Progenitor cell of endocrine pancreas (in vitro differentiated cells): Measurements from ENCODE around the gene LRIG1. TPM values are rescaled to one million over a fixed set of nuclear protein-coding genes. Genes with fewer than 3 reads are reported as not detected.

Source experiments
- DNase-seq: peaks from one replicate; pipeline ENCODE4 v3.0.0; 2021; ENCODE audit warnings: low spot score; ENCODE audit not compliant: unreplicated experiment
- H3K27ac Mint-ChIP-seq: 2 replicates; pipeline ENCODE4 v1.8.0; 2021; ENCODE audit warnings: mild to moderate bottlenecking, moderate library complexity, mixed read lengths
- H3K27me3 Mint-ChIP-seq: 2 replicates; pipeline ENCODE4 v1.8.0; 2021; ENCODE audit warnings: mixed read lengths
- H3K36me3 Mint-ChIP-seq: 2 replicates; pipeline ENCODE4 v1.8.0; 2022; ENCODE audit warnings: mixed read lengths; ENCODE audit not compliant: insufficient read depth
- H3K4me1 Mint-ChIP-seq: 2 replicates; pipeline ENCODE4 v1.8.0; 2021; ENCODE audit warnings: low read depth, mixed read lengths
- H3K4me3 Mint-ChIP-seq: 2 replicates; pipeline ENCODE4 v1.8.0; 2021; ENCODE audit warnings: low read depth, mild to moderate bottlenecking, moderate library complexity, mixed read lengths
- H3K9me3 Mint-ChIP-seq: 2 replicates; pipeline ENCODE4 v1.8.0; 2021; ENCODE audit warnings: low read depth, mixed read lengths
- CTCF ChIP-seq: fragments of 200-600 bp; sonication (generic); IDR thresholded peaks from one replicate; pipeline ENCODE4 v1.5.0; 2021; ENCODE audit warnings: antibody characterized with exemption, mild to moderate bottlenecking; ENCODE audit not compliant: unreplicated experiment
- total RNA-seq: library from RNA; stranded (reverse); gene quantifications from 2 replicates; pipeline ENCODE4 v1.2.1, GENCODE V29; 2021

Gene LRIG1
- total RNA-seq, 1 donor from 2014 or later: 31.4 TPM

- H3K27ac Mint-ChIP-seq: peak overlapping the region; percentile 85
These were observed 23.9 kb downstream of the LRIG1 start for GRCh38 chr3:66476852-66477381.

DNA sequence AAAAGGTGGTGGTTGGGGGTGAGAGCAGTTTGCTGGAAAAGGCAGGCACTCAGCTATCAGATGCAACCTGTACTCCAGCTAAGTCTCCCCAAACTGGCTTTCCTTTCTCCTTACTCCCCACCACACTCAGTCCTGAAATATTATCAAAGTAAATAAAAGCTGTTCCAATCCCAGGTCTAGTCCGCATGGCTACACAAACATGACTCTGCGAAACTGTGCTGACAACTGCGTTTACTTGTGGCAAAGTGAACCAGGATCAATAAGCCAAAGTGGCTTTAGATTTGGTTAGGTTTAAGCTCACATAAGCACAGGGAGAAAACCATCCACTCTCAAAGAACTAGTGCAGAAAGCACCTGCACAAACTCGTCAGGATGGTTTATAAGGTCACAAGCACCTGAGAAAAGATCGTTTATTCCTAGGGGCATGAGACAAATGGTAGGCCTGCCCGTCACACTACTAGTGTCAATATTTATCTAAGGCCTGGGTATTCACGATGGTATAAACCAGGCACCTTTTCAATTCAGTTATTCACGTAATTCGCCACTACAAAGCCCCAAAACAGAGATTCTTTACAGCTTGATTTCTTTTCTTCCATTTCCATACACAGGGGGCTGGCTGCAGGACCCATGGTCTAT is 25.3 kb downstream of the LRIG1 start:
- H3K4me1 Mint-ChIP-seq: peaks cover 33% of the 10 kb centered on the region
- no peak for TF ChIP-seq CTCF
- no peak overlapping the region for H3K4me3 Mint-ChIP-seq
- no peak for DNase-seq
- no peaks in the 10 kb centered on the region for H3K27me3 Mint-ChIP-seq
- no peak overlapping the region for H3K27ac Mint-ChIP-seq
- H3K9me3 Mint-ChIP-seq: no peaks in the 10 kb centered on the region
- H3K36me3 Mint-ChIP-seq: no peaks in the 10 kb centered on the region

More at GRCh38 chr3:66476852-66477381, 23.9 kb downstream of the LRIG1 start:
- H3K27me3 Mint-ChIP-seq: no peaks in the 10 kb centered on the region
- TF ChIP-seq CTCF: no peak
- no peaks in the 10 kb centered on the region for H3K36me3 Mint-ChIP-seq
- DNase-seq: no peak
- H3K4me1 Mint-ChIP-seq: peaks cover 47% of the 10 kb centered on the region
- H3K4me3 Mint-ChIP-seq: no peak overlapping the region
- no peaks in the 10 kb centered on the region for H3K9me3 Mint-ChIP-seq

DNA sequence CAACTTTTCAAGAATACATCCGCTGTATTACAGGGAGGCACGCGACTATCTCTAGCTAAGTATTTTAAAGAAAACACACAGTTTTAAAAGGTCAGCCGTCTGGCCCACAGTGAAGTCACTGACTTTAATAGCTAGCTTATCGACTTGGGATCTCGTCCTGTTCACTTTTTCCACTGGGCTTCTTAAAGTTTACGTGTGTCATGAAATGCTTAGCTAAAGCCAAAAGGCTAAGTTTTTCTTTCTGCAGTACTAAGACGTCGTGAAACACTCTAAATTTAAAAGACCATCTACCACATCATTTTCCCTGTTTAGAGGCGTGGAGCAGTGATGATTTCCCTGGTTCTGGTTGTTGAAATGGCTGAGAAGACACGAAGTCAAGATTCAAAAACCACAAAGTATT is 27.1 kb downstream of the LRIG1 start:
- no peak overlapping the region for H3K4me3 Mint-ChIP-seq
- no peaks in the 10 kb centered on the region for H3K27me3 Mint-ChIP-seq
- no peak overlapping the region for H3K27ac Mint-ChIP-seq
- H3K4me1 Mint-ChIP-seq: peaks cover 21% of the 10 kb centered on the region
- TF ChIP-seq CTCF: no peak
- no peaks in the 10 kb centered on the region for H3K36me3 Mint-ChIP-seq
- no peaks in the 10 kb centered on the region for H3K9me3 Mint-ChIP-seq
- no peak for DNase-seq

DNA sequence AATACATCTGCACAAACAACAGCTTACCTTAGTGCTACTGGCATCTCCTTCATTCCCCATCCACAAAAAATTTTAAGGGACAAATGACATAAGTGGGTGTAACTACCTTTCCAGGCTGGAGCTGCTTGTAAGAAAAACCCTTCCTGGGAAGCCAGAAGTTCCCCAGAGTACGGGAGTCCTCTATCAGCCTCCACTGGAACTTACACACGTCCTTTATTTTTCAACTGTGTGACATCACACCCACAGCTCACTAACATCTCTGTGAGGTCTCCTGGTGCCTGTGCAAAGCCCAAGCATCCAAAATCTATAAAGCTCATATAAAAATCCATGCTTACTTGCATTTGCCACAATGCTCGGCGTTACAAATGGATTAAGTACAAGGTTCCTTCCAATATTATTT is 27.6 kb downstream of the LRIG1 start:
- no peaks in the 10 kb centered on the region for H3K9me3 Mint-ChIP-seq
- no peak for TF ChIP-seq CTCF
- no peak for DNase-seq
- peaks cover 21% of the 10 kb centered on the region for H3K4me1 Mint-ChIP-seq
- no peak overlapping the region for H3K27ac Mint-ChIP-seq
- no peaks in the 10 kb centered on the region for H3K36me3 Mint-ChIP-seq
- no peaks in the 10 kb centered on the region for H3K27me3 Mint-ChIP-seq
- H3K4me3 Mint-ChIP-seq: no peak overlapping the region

DNA sequence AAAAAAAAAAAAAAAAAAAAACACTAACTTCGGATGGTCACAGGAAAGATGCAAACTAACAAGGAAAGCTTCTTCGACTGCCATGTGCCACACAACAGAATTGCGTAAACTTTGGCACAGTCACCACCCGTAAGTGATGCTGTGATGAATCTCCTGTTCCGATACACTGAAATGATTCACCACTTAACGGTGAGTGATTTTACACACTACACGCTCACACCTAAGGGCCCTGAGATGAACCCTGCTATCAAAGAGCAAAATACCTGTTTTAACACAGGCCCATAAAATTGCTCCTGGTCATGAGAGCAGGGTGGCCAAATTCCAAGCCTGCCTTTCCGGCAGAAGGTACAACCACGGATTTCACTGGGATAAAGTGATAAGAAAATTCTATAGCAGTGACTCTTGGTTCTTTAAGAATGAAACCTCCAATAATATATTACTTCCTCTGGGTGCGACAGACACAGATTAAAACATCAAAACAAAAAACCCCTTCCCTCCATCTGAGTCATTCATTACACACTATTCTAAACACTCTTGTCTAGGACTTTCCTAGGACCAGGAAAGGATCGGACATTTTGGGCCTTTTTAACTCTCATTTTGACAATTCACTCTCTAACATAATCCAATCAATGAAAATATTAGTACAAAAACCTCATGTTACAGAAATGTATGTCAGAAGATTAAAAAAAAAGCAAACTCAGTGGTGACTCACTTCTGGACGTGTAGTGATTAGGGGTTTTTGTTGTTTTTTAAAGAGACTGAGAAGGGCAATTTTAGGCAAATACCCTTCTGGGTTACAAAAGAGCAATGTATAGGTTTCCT is 28.3 kb downstream of the LRIG1 start:
- DNase-seq: no peak
- H3K27ac Mint-ChIP-seq: no peak overlapping the region
- H3K4me3 Mint-ChIP-seq: no peak overlapping the region
- H3K9me3 Mint-ChIP-seq: no peaks in the 10 kb centered on the region
- H3K36me3 Mint-ChIP-seq: no peaks in the 10 kb centered on the region
- peaks cover 27% of the 10 kb centered on the region for H3K4me1 Mint-ChIP-seq
- TF ChIP-seq CTCF: no peak
- no peaks in the 10 kb centered on the region for H3K27me3 Mint-ChIP-seq
